ENCODE data around the gene ELF2.
A peak's percentile ranks its signal among the peaks of the same experiment; 100 is the strongest.
"Not testable (repeated sequence)": the region's sequence is repeated elsewhere in the genome, so short reads cannot be mapped to it uniquely, and the experiment has no call there.

ELF2 gene

GRCh38 chr4:139015269-139015947 lies 161.6 kb downstream of the ELF2 start, which contains the start of gene NOCT:
Gene NOCT (plus strand): TSS chr4:139015781. CDS start chr4:139015982, 201 bp downstream.
- DNase-seq = peak; percentile 90

- no peak for DNase-seq
Observed at GRCh38 chr4:139014371-139015268, 162.4 kb downstream of the ELF2 start.

GRCh38 chr4:139011225-139011950 lies 165.6 kb downstream of the ELF2 start:
- DNase-seq = no peak

- no peak for DNase-seq
Observed at GRCh38 chr4:139009702-139010101, 167.3 kb downstream of the ELF2 start.

GRCh38 chr4:139008278-139008677 lies 168.7 kb downstream of the ELF2 start:
- DNase-seq = not testable (repeated sequence)

- no peak for DNase-seq
Observed at GRCh38 chr4:139007640-139008039, 169.4 kb downstream of the ELF2 start.
